ENCODE data around the gene MYH11. TPM values are rescaled to one million over a fixed set of nuclear protein-coding genes. Genes with fewer than 3 reads are reported as not detected.

Gene MYH11
- polyA plus RNA-seq, 1 donor (not counting 4 experiments of a cell fraction or from before 2014, with no cell fraction given): not detected

DNA sequence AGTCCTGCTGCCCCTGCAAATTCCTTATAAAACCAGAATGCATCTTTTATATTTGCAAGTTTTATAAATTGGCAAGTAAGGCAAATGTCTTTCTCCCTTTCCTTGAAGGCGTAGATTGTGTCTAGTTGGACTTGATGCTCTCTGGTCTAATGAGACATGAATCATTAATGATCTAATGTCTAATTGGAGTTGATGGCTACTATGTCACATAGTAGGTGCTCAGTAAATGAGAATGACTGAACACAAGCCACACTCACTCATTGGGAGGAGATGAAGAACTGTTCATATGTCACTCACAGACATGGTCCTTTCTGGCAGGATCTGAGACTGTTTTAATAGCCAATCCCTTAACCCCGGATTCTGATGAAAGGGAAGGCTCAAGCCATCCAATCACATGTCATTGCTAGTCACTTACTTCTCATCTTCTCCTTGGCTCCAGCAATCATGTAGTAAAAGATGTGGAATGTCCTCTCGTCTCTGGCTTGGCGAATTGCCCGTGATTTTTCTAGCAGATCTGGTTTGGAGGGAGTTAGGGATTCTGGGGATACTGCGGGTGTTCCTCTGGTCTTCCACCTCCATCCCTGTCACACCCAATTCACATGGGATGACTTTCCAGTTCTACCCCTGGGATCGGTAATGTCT is 81.0 kb downstream of the MYH11 start:
- no peaks in the 10 kb centered on the region for H3K79me2 ChIP-seq (ENCODE audit: control insufficient read depth, insufficient read depth, low read length)
- no peaks in the 10 kb centered on the region for H3K9me3 ChIP-seq (ENCODE audit: control insufficient read depth, low read depth, low read length)
- H4K20me1 ChIP-seq (ENCODE audit: control insufficient read depth, extremely low read depth, insufficient read depth, low read length): no peaks in the 10 kb centered on the region
- H3K9me1 ChIP-seq (ENCODE audit: control insufficient read depth, extremely low read depth, insufficient read depth, low read length): no peaks in the 10 kb centered on the region
- TF ChIP-seq, protein P1, sequence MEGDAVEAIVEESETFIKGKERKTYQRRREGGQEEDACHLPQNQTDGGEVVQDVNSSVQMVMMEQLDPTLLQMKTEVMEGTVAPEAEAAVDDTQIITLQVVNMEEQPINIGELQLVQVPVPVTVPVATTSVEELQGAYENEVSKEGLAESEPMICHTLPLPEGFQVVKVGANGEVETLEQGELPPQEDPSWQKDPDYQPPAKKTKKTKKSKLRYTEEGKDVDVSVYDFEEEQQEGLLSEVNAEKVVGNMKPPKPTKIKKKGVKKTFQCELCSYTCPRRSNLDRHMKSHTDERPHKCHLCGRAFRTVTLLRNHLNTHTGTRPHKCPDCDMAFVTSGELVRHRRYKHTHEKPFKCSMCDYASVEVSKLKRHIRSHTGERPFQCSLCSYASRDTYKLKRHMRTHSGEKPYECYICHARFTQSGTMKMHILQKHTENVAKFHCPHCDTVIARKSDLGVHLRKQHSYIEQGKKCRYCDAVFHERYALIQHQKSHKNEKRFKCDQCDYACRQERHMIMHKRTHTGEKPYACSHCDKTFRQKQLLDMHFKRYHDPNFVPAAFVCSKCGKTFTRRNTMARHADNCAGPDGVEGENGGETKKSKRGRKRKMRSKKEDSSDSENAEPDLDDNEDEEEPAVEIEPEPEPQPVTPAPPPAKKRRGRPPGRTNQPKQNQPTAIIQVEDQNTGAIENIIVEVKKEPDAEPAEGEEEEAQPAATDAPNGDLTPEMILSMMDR (optimal IDR thresholded peaks at IDR 0.05 in 1 of 3, IDR thresholded peaks at IDR 0.05 in 1 of 3, conservative IDR thresholded peaks at IDR 0.05 in 1 of 3; ENCODE audit: extremely low read depth in 1 of 3, insufficient read depth in 2 of 3, low read length in 3 of 3): no peak
- no peak for TF ChIP-seq EZH2 (IDR thresholded peaks at IDR 0.05; ENCODE audit: low read length)
- no peak overlapping the region for H3K9ac ChIP-seq (ENCODE audit: control insufficient read depth, extremely low read depth, insufficient read depth, low read length)
- FAIRE-seq (no peak), DNase-seq (ENCODE audit: low read depth, low spot score) (no peak)
- H2AFZ ChIP-seq (ENCODE audit: control insufficient read depth, low read length): no peak overlapping the region
- dilution Hi-C loops (cut with MboI; ENCODE audit: extremely low pct_ligation_motif_present, low sequenced_read_pairs): no loop called here
- no peak overlapping the region for H3K4me3 ChIP-seq (ENCODE audit: control insufficient read depth in 2 of 3, extremely low read depth in 1 of 3, insufficient read depth in 2 of 3, low read depth in 1 of 3, low read length in 3 of 3)
- no peak overlapping the region for H3K4me2 ChIP-seq (ENCODE audit: control insufficient read depth, extremely low read depth, insufficient read depth, low read depth, low read length)
- no peaks in the 10 kb centered on the region for H3K36me3 ChIP-seq (ENCODE audit: control insufficient read depth in 2 of 2, extremely low read depth in 1 of 2, insufficient read depth in 2 of 2, low read length in 2 of 2)
- peaks cover 5% of the 10 kb centered on the region for H3K27me3 ChIP-seq (ENCODE audit: control insufficient read depth, extremely low read depth, insufficient read depth, low read length)
- H3K4me1 ChIP-seq (ENCODE audit: control insufficient read depth, extremely low read depth, insufficient read depth, low read length): no peaks in the 10 kb centered on the region
- H3K27ac ChIP-seq (ENCODE audit: control insufficient read depth, insufficient read depth, low read length): no peak overlapping the region

DNA sequence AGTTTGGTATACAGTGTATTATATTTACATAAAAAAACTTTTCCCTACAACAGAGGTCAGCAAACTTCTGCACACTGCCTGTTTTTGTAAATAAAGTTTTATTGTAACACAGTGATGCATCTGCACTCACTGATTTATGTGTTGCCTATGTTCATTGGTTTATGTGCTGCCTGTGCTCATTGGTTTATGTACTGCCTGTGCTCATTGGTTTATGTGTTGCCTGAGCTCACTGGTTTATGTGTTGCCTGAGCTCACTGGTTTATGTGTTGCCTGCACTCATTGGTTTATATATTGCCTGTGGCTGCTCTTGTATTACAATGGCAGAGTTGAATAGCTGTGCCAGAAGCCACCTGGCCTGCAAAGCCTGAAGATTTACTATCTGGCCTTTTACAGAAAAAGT is 81.6 kb downstream of the MYH11 start:
- H3K27me3 ChIP-seq (ENCODE audit: control insufficient read depth, extremely low read depth, insufficient read depth, low read length): peaks cover 9% of the 10 kb centered on the region
- no peak overlapping the region for H3K4me3 ChIP-seq (ENCODE audit: control insufficient read depth in 2 of 3, extremely low read depth in 1 of 3, insufficient read depth in 2 of 3, low read depth in 1 of 3, low read length in 3 of 3)
- H3K9me1 ChIP-seq (ENCODE audit: control insufficient read depth, extremely low read depth, insufficient read depth, low read length): no peaks in the 10 kb centered on the region
- no peaks in the 10 kb centered on the region for H4K20me1 ChIP-seq (ENCODE audit: control insufficient read depth, extremely low read depth, insufficient read depth, low read length)
- H3K9ac ChIP-seq (ENCODE audit: control insufficient read depth, extremely low read depth, insufficient read depth, low read length): no peak overlapping the region
- H3K36me3 ChIP-seq (ENCODE audit: control insufficient read depth in 2 of 2, extremely low read depth in 1 of 2, insufficient read depth in 2 of 2, low read length in 2 of 2): no peaks in the 10 kb centered on the region
- FAIRE-seq (no peak), DNase-seq (ENCODE audit: low read depth, low spot score) (no peak)
- H3K79me2 ChIP-seq (ENCODE audit: control insufficient read depth, insufficient read depth, low read length): no peaks in the 10 kb centered on the region
- H3K27ac ChIP-seq (ENCODE audit: control insufficient read depth, insufficient read depth, low read length): no peak overlapping the region
- H3K4me2 ChIP-seq (ENCODE audit: control insufficient read depth, extremely low read depth, insufficient read depth, low read depth, low read length): no peak overlapping the region
- H3K4me1 ChIP-seq (ENCODE audit: control insufficient read depth, extremely low read depth, insufficient read depth, low read length): no peaks in the 10 kb centered on the region
- dilution Hi-C loops (cut with MboI; ENCODE audit: extremely low pct_ligation_motif_present, low sequenced_read_pairs): no loop called here
- TF ChIP-seq, protein P1 (optimal IDR thresholded peaks at IDR 0.05 in 1 of 3, IDR thresholded peaks at IDR 0.05 in 1 of 3, conservative IDR thresholded peaks at IDR 0.05 in 1 of 3; ENCODE audit: extremely low read depth in 1 of 3, insufficient read depth in 2 of 3, low read length in 3 of 3): no peak
- no peak for TF ChIP-seq EZH2 (IDR thresholded peaks at IDR 0.05; ENCODE audit: low read length)
- no peaks in the 10 kb centered on the region for H3K9me3 ChIP-seq (ENCODE audit: control insufficient read depth, low read depth, low read length)
- H2AFZ ChIP-seq (ENCODE audit: control insufficient read depth, low read length): no peak overlapping the region
